Measurements from ENCODE around the gene AGBL4.
A peak's percentile ranks its signal among the peaks of the same experiment; 100 is the strongest.
"Not testable (repeated sequence)": the region's sequence is repeated elsewhere in the genome, so short reads cannot be mapped to it uniquely, and the experiment has no call there.

Gene AGBL4

DNA sequence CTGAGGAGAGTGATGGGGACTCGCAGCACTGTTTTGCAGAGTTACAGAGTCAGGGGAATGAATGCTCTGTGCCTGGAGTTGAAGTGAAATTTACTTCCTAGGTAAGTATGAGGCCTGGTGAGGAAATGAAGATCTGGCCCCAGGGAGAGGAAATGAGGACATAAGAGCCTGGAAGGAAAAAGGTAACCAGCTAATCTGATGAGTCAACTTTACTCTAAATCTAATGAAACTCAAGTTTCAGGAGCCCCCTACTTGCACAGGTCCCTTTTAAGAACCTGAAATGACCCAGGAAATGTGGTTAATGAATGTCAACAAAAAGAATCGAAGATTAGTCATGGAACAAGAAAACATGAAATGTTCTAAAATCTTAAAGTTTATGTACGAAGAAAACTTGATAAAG lies 599.0 kb downstream of the AGBL4 start:
- no peak for DNase-seq

DNA sequence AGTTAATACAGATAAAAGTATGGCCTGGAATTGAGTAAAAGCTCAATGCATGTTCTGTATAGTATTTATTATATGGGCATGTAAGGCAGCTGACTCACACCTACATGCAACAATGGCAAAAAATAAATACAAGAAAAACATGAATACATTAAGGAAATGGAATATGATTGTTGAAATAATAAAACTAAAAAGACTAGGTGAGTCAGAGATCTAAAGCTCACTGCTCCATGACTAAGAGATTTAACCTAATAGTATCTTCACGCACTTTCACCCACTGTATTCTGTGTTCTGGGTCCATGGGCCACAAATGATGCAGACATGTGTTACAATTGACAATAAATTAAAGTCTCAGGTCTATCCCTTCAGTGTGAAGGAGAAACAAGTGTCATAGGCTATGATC lies 607.0 kb downstream of the AGBL4 start:
- no peak for DNase-seq

DNA sequence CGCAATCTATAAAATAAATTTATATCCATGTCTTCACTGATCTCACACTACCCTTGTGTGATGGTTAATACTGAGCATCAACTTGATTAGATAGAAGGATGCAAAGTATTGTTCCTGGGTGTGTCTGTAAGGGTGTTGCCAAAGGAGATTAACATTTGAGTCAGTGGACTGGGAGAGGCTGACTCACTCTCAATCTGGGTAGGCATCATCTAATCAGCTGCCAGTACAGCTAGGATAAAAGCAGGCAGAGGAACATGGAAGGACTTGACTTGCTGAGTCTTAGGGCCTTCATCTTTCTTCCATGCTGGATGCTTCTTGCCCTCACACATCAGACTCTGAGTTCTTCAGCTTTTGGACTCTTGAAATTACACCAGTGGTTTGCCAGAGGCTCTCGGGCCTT lies 615.4 kb downstream of the AGBL4 start:
- DNase-seq = no peak

DNA sequence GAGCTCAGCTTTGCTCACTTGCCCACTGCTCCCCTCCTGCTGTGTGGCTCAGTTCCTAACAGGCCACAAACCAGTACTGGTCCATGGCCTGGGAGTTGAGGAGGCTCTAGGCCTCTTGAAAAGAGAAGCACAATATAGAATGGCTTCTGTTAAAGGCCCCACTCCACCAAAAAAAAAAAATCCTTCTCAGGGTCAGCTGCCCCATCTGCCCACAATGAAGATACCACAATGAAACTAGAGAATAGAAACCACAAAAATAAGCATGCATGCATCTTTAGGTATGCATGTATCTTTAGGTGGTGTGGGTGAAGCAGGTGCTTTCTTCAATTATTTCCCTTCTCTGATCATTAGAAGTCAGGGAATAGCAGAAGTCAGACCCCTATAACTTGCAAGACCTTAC lies 626.7 kb downstream of the AGBL4 start:
- DNase-seq = no peak

DNA sequence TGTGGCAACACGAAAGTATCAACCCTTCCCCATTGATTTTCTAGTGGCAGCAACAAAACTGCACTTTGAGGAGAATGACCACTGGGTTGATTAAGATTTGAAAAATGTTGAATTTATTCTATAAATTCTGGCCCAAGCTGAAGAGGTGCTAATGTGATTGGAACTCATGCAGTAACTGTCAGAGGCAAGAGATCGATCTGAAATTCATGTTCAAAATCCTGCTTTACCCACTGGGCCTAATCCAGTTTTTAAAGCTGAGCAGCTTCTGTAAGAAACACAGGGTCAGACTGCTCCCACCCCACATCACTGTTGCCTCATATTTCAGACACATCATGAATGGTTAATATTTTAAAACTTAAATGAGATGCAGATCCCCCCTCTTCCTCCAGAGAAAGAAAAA lies 629.6 kb downstream of the AGBL4 start:
- no peak for DNase-seq

DNA sequence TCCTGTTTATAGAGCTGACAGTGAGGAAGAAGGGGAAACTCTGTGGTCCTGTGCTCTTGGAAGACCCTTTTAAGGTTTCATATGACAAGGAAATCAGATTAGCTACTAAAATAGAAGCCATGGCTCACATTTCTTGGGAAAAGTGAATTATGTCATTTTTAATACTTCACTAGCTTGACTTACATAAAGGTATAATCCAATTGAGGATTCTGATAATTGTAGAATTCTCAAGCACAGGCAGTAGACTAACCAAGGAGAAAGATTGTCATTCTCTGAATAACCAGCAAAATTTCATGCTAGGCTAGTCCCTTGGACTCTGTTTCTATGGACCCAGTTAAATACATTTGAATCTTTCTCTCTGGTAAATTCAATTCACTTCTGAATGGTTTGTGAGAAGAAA lies 634.1 kb downstream of the AGBL4 start:
- no peak for DNase-seq

DNA sequence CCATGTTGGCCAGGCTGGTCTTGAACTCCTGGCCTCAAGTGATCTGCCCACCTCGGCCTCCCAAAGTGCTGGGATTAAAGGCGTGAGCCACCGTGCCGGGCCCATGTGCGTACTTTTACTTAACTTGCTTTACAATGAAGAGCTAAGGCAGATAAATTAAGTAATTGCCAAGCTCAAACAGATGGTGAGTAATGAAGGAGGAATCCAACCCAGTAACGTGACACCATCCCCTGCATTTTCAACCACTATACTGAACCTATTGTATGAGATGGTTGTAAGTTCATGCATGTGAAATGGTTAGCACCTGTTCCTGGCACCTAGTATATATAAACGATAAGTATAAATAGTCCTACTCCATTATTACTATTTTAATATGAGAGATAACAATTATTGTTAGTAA lies 659.1 kb downstream of the AGBL4 start:
- no peak for DNase-seq

DNA sequence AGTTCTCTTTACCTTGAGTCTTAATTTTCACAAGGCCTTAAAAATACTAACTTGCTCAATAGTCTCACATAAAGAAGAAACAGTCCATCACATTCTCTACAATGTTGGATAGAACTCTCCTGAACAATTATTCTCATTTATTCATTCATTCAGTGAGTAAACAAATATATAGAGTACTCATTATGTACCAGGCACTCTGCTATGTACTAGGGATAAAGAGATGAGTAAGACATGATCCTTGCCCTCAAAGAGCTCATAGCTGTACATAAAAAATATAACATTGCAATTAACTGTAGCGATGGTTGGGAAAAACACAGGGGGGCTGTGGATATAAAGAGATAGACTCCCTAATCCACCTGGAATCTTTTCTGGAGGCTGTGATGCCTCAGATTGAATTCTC lies 660.1 kb downstream of the AGBL4 start:
- DNase-seq = no peak

DNA sequence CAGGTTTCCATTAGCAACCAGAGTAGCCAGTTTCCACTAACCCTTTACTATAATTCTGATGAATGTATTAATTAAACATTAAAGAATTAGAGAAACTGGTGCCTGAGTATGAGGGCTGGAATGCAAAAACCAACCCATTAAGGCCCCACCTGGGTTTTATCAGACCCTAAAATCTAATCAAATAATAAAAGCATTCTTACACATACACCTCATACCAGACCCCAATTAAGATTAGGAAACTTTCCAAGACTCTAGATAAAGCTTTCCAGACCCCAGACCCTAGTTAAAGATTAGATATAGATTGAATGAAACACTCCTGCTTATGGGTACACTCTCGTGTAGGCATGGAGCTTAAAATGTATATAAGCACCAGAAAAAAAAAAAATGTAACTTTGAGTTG lies 665.7 kb downstream of the AGBL4 start:
- no peak for DNase-seq

DNA sequence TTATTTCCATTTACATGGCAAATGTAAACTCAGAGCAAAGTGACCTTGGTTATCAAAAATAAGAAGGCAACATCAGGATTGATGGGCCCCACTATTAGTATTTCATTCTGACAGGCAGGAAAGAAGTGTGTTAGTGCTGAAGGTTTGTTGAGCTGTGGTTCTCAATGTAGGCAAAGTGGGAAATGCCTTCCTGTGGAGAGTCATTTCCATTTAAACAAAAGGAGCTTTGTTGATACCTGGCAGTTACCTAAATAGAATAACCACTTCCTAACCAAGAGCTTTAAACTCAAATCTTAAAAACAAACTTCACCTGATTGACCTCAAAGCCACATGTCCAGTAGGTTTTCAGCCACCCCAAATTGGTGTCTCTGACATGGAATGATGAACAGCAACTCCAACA lies 667.2 kb downstream of the AGBL4 start:
- DNase-seq = no peak

DNA sequence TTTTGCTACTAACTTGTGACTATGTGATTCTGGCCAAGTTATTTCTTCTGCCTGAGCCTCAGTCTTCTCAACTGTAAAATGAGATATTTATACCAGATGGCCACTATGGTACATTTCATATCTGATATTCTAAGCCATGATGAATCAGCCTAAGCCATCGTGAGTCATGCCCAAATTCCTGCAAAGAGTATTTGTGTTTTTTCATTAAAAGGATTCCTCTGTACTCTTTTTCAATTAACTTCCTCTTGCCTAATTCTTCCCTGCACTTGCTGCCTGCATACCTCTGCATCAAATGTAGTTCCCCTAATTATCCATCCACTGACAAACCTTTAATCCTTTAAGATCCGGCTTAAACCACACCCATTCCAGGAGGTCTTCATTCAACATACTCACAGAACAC lies 672.0 kb downstream of the AGBL4 start:
- DNase-seq = no peak

DNA sequence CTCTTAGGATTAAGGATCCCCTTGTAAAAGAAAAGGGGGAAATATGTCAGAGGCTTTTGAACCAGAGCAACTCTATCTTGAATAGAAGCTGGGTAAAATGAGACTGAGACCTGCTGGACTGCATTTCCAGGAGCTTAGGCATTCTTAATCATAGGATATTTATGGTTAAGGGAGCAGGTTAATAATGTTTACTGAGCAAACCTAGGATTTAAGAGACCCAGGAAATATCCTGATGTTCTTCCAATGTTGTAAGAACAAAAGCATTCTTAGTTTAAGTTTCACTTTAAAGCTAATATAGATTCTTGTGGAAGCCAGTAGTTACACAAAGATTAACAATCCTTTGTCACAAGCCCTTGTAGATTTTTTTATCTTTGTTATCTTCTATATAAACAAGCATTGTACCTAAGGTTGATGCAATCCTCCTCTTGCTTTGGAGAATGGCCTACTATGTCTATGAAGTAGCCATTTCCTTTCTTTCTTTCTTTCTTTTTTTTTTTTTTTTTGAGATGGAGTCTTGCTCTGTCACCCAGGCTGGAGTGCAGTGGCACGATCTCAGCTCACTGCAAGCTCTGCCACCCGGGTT lies 676.9 kb downstream of the AGBL4 start:
- DNase-seq = no peak

DNA sequence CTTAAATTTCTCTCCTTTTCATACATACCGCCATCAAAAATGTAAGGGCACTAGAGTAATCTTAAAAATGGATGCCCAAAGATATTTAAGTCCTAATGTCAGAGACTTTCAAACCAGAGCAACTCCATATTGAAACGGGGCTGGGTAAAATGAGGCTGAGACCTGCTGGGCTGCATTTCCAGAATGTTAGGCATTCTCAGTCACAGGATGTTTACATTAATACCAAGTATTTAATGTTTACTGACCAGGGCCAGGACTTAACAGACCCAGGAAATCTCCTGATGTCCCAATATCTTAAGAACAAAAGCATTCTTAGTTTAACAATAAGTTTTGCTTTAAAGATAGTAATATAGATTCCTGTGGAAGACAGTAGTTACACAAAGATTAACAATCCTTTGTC lies 683.2 kb downstream of the AGBL4 start:
- no peak for DNase-seq

DNA sequence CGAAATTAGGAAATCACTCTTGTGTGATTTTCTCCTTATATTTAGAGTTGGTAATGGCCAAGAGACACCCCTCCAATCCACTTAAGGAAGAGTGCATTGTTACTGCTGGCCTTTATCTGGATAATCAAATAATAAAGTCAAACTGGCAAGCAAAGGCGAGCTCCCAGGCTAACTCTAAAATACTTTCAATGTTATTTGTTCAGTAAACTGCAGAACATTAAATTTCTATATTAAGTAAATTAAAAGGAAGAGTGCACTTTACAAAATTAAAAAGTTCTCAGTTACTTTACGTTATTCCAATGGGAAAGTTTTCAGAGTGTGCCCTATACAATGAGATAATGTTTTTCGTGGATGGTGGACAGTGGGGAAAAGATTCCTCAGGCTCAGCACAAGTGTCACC lies 684.7 kb downstream of the AGBL4 start:
- no peak for DNase-seq

DNA sequence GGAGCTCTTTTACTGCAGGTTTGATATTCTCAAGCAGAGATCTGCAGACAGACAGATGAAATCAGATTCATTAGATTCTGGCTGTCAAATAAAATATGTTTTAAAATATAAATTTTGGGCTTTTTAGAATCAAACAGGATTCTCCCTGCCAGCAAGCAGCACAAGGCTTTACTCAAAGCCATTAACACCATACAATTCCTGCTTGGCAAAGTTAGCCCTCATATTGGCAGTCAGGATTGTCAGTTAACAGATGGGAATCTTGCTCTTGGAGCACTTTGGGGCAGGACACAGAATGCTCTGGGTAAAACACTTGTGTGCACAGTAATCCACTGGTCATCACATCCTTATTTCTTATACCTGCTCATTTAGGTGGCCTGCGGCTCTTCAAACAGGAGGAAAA lies 686.5 kb downstream of the AGBL4 start:
- DNase-seq = no peak

DNA sequence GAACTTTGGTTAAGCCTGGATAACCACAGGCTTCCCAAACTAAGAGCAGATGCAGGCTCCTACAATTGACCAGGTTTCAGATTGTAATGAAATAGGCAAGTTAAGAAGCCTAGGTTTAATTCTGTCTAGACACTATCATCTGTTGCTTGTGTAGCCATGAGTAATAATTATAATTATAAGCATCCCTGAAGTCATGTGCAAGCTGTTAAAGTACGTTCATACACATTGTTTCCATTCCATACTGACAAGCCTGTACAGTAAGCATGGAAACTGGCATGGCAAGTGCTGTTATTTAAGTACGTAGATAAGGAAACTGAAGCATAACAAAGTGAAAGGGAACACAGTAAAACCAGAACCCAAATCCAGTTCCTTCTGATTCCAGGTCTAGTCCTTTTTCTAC lies 689.8 kb downstream of the AGBL4 start:
- no peak for DNase-seq

DNA sequence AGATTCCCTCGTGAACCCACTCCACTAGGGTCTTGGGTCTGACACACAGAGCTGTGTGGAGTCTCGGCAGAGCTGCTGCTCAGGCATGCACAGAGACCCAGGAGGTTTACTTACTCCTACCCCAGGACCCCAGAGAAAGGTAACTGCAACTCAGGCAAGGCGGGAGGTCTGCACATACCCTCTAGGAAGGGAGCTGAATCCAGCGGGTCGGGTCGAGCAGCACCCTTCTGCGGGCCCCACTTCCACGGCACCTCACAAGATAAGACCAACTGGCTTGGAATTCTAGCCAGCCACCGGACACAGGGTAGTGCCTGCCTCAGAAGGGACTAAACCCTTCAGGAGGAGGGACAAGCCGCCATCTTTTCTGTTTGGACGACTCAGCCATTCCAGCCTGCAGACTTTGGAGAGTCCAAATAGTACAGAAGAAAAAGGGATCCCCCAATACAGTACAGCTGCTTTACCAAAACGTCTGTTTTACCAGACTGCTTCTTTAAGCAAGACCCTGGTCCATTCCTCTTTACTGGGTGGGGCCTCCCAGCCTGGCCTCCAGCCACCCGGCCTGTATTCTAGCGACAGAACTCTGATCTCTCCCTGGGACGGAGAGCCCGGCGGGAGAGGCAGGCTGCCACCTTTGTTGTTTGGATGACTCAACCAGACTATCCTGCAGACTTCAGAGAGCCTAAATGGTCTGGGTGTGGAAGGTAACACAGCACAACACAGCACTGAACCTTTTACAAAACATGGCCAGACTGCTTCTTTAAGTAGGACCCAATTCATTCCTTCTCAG lies 692.5 kb downstream of the AGBL4 start:
- no peak for DNase-seq

DNA sequence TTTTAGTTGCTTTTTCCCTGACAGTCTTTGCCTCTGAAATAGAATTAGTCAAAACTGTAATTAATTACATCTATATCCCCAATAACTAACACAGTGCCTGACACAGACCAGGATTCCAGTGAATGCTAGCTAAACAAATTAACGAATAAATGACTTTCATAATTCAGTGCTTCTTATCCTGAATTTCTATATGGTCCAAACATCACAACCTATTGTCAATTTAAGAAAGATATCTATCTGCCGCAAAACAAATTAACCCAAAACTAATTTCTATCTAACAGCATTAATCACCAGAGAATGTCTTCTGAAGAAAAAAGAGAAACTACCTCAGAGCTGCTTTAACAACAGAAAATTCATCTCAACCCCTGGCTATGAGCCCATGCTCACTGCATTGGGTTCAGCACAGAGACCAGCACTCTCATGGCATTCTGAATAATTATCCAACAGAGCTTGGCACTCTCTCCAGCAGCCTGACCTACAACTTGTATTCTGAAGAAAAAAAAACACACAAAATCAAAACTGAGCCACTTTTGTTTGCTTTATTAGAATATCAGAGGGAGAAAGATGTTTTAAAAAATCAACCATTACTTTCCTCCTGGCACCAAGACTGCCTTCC lies 699.7 kb downstream of the AGBL4 start:
- no peak for DNase-seq

DNA sequence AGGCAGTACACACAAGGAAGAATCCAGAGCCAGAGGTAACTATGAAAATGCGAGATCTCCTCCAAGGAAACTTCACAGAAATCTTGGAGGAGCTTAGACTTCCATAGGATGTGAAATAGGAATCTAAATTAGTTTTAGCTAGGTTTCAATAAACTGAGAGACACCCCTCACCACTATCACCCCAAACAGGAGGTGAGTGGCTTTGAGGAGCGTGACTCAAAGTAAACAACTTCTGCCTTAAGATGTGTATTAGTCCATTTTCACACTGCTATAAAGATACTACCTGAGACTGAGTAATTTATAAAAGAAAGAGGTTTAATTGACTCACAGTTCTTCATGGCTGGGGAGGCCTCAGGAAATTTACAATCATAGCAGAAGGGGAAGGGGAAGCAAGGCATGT lies 703.3 kb downstream of the AGBL4 start:
- DNase-seq = not testable (repeated sequence)

DNA sequence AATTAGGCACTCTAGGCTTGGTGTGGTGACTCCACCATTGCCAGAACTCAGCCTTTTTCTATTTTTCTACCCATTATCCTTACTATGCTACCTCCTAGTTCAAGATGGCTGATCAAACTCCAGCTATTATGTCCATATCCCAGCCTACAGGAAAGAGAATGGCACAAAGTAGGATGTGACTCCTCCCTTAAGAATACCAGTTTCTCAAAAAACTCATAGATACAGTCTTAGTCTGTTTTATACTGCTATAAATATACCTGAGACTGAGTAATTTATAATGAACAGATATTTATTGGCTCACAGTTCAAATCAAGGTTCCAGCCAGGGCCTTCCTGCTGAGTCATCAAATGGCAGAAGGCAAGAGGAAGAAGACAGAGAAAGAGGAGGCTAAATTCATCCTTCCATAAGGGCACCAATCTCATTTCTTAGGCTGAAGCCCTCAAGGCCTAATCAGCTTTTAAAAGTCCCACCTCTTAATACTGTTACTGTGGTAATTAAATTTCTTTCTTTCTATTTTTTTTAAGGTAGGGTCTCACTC lies 704.3 kb downstream of the AGBL4 start:
- DNase-seq = no peak

DNA sequence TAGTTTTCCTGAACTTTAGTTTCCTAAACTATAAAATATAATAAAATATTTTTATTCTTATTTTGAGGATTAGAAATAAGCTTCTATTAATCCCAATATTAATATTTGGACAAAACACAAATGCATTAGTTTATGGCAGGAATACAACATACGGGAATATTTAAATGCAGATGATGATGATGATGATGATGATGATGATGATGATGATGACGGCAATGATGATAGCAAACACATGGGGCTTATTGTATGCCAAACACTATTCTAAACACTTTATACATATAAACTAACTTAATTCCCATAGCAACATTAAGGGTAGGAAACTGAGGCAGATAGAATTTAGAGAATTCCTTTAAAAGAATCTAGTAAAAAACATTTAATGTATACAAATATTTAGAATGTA lies 705.5 kb downstream of the AGBL4 start:
- no peak for DNase-seq

DNA sequence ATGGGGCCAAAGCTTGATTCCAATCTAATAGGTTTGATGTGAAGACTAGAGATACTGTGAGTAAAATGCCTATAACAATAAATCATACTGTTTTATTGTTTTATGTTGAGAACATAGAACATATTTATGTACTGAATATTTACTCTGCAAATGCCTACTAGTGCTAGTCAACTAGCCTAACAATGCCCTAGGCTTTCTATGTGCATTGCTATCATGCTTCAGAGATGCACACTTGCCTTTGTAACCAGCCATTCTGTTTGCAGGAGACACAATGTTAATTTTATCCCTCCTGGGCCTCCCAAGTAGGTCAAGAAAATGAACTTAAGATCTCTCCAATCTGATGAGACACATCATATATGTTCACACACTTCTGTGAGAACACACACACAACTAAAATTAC lies 716.3 kb downstream of the AGBL4 start:
- no peak for DNase-seq

DNA sequence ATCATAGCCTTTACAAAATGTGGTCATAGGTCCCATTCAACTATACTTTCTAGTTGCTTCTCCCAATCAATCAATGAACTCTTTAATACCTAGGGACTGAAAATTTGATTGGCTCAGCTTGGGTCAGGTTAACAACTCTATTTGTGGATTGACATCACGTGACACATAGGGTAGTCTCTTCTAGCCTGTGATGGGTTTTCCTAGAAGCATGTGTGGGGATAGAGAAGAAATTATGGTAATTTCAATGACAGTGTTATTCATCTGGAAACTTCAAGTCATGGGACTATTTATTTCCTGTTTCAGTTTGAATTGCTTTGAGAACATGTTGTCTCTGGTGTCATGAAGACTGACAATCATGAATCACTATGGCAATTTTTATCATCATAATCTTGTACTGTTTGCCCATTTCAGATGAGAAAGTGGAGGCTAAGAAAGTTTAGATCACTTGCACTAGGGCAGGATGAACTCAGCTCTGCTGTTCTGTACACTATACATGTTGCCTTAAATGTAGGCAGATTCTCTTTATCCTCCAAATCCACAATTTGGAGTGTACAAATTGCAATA lies 717.2 kb downstream of the AGBL4 start:
- peak in 1 of 5 experiments; percentile 2 for DNase-seq

DNA sequence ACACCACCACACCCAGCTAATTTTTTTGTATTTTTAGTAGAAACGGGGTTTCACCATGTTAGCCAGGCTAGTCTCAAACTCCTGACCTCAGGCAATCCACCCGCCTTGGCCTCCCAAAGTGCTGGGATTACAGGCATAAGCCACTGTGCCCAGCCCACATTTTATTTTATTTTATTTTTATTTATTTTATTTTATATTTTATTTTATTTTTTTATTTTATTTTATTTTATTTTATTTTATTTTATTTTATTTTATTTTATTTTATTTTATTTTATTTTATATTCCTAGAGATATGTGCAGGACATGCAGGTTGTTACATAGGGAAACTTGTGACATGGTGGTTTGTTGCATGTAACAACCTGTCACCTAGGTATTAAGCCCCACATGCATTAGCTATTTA lies 721.4 kb downstream of the AGBL4 start:
- not testable (repeated sequence) for DNase-seq
